ENCODE data around the gene DBP. TPM values are rescaled to one million over a fixed set of nuclear protein-coding genes. Genes with fewer than 3 reads are reported as not detected.

DBP gene
- total RNA-seq, 3 donors from 2014 or later (not counting 1 experiment from before 2014, with no cell fraction given), result 16.4 to 31.2 (median 24.3) TPM

GRCh38 chr19:48656840-48657474, 19.8 kb upstream of the DBP start:
- Histone ChIP-seq H3K36me3 (ENCODE audit: control insufficient read depth, insufficient read depth, low read length) (no peaks in the 10 kb centered on the region), H3K27me3 (ENCODE audit: control insufficient read depth, insufficient read depth, low read length) (no peaks in the 10 kb centered on the region), H3K4me3 (ENCODE audit: low read length) (no peak overlapping the region), H3K9me3 (ENCODE audit: control insufficient read depth, insufficient read depth, low read length) (no peaks in the 10 kb centered on the region), H3K27ac (ENCODE audit: low read length) (no peak overlapping the region), H3K4me1 (ENCODE audit: control insufficient read depth, insufficient read depth, low read length) (peaks cover 17% of the 10 kb centered on the region)
- Mint-ChIP-seq H3K36me3 (no peaks in the 10 kb centered on the region), H3K27ac (no peak overlapping the region), H3K4me3 (no peak overlapping the region), H3K9me3 (no peaks in the 10 kb centered on the region), H3K27me3 (ENCODE audit: low read depth in 2 of 2) (peaks cover 0 to 3% of the 10 kb centered on the region in 2 donors), H3K4me1 (peaks cover 8% of the 10 kb centered on the region in 2 donors)
- DNase-seq (no peak), ATAC-seq (no peak)
- intact Hi-C loops (cut with micrococcal nuclease), result no loop called here
- TF ChIP-seq CTCF (IDR thresholded peaks at IDR 0.05), result no peak
- 82% methylated on average over 16 of the region's 16 CpGs for WGBS (ENCODE audit: insufficient coverage)

GRCh38 chr19:48654299-48655059, 17.3 kb upstream of the DBP start:
- DNase-seq (no peak), ATAC-seq (no peak)
- Histone ChIP-seq H3K36me3 (ENCODE audit: control insufficient read depth, insufficient read depth, low read length) (no peaks in the 10 kb centered on the region), H3K27me3 (ENCODE audit: control insufficient read depth, insufficient read depth, low read length) (no peaks in the 10 kb centered on the region), H3K4me1 (ENCODE audit: control insufficient read depth, insufficient read depth, low read length) (peaks cover 5% of the 10 kb centered on the region), H3K4me3 (ENCODE audit: low read length) (no peak overlapping the region), H3K27ac (ENCODE audit: low read length) (no peak overlapping the region), H3K9me3 (ENCODE audit: control insufficient read depth, insufficient read depth, low read length) (no peaks in the 10 kb centered on the region)
- H3K9me3 Mint-ChIP-seq, result no peaks in the 10 kb centered on the region
- intact Hi-C loops (cut with micrococcal nuclease), result no loop called here
- H3K27ac Mint-ChIP-seq, result peak overlapping the region in 1 of 2 donors; percentile 20
- H3K4me3 Mint-ChIP-seq, result no peak overlapping the region
- H3K27me3 Mint-ChIP-seq (ENCODE audit: low read depth in 2 of 2), result peaks cover 0 to 3% of the 10 kb centered on the region in 2 donors
- no peaks in the 10 kb centered on the region for H3K36me3 Mint-ChIP-seq
- H3K4me1 Mint-ChIP-seq, result peaks cover 2 to 3% of the 10 kb centered on the region in 2 donors
- 60% methylated on average over 11 of the region's 11 CpGs for WGBS (ENCODE audit: insufficient coverage)
- no peak for TF ChIP-seq CTCF (IDR thresholded peaks at IDR 0.05)

- WGBS (ENCODE audit: insufficient coverage), result 75% methylated on average over 5 of the region's 5 CpGs
- intact Hi-C loops (cut with micrococcal nuclease), result no loop called here
These were observed 14.5 kb upstream of the DBP start for GRCh38 chr19:48651683-48652048.

More at GRCh38 chr19:48651683-48652048, 14.5 kb upstream of the DBP start:
- no peaks in the 10 kb centered on the region for H3K36me3 Mint-ChIP-seq
- no peak for ATAC-seq
- Histone ChIP-seq H3K9me3 (ENCODE audit: control insufficient read depth, insufficient read depth, low read length) (no peaks in the 10 kb centered on the region), H3K4me1 (ENCODE audit: control insufficient read depth, insufficient read depth, low read length) (peaks cover 30% of the 10 kb centered on the region), H3K4me3 (ENCODE audit: low read length) (no peak overlapping the region), H3K27ac (ENCODE audit: low read length) (no peak overlapping the region), H3K36me3 (ENCODE audit: control insufficient read depth, insufficient read depth, low read length) (no peaks in the 10 kb centered on the region), H3K27me3 (ENCODE audit: control insufficient read depth, insufficient read depth, low read length) (no peaks in the 10 kb centered on the region)
- no peak for TF ChIP-seq CTCF (IDR thresholded peaks at IDR 0.05)
- no peak for DNase-seq
- peaks cover 11 to 17% of the 10 kb centered on the region in 2 donors for H3K4me1 Mint-ChIP-seq
- no peak overlapping the region for H3K4me3 Mint-ChIP-seq
- H3K27me3 Mint-ChIP-seq (ENCODE audit: low read depth in 2 of 2), result no peaks in the 10 kb centered on the region
- H3K27ac Mint-ChIP-seq, result peak overlapping the region in 1 of 2 donors; percentile 1
- H3K9me3 Mint-ChIP-seq, result no peaks in the 10 kb centered on the region

Measured in natural killer cell (primary cell).